ENCODE data around the gene AMHR2. TPM values are rescaled to one million over a fixed set of nuclear protein-coding genes. Genes with fewer than 3 reads are reported as not detected.
A peak's percentile ranks its signal among the peaks of the same experiment; 100 is the strongest.

The AMHR2 gene
- total and polyA plus RNA-seq, 9 of the 15 experiments (the other 6 are each of a cell fraction or from before 2014, with no cell fraction given), result 8.9 to 49.7 (median 19.3) TPM

- no TSS peak for BruUV-seq (replicated peaks)
- POLR2A ChIA-PET, result interaction anchor here (0.6 to 8.8 kb wide), 9 partner anchors 9 to 293 kb away, joined by 3 to 99 read pairs (median 4); no protein-coding TSS in a partner anchor
- FAIRE-seq (no peak), ATAC-seq (no peak), DNase-seq (ENCODE audit: extremely low read depth in 1 of 4, low spot score in 3 of 4) (no peak)
- H4K20me1 ChIP-seq (replicated peaks; ENCODE audit: control insufficient read depth, insufficient read depth, low read length), result peaks cover 37% of the 10 kb centered on the region
- peaks cover 67% of the 10 kb centered on the region for H3K79me2 ChIP-seq (ENCODE audit: control insufficient read depth, insufficient read depth, low read length)
- no peak overlapping the region for H3K27ac ChIP-seq (ENCODE audit: extremely low read depth, low read depth, low read length)
- H3K9me3 ChIP-seq (replicated peaks; ENCODE audit: control insufficient read depth, insufficient read depth, low read depth, low read length), result no peaks in the 10 kb centered on the region
- intact Hi-C loops (cut with micrococcal nuclease), result no loop called here
- H3K9ac ChIP-seq (ENCODE audit: insufficient read depth in 1 of 2, low read depth in 2 of 2, low read length in 2 of 2), result no peak overlapping the region
- in situ Hi-C loops (cut with MboI), result no loop called here
- H3K4me2 ChIP-seq (ENCODE audit: insufficient read depth, low read length), result no peak overlapping the region
- H3K4me3 ChIP-seq, result no peak overlapping the region
- WGBS (ENCODE audit: insufficient coverage, low coverage, missing lambda C conversion rate), result 94% methylated on average over 12 of the region's 13 CpGs
- TF ChIP-seq ELF1 (tag; IDR thresholded peaks at IDR 0.05), result no peak
- TF ChIP-seq NCOA6 (IDR thresholded peaks at IDR 0.05), result no peak
- TF ChIP-seq SUPT5H (IDR thresholded peaks at IDR 0.05), result peak; percentile 53; the same call in 1 of the 2 replicates
- no peak for TF ChIP-seq SMARCE1 (IDR thresholded peaks at IDR 0.05)
- 0 out of 2 replicates have a peak, but pooled peaks have one; percentile 10 for TF ChIP-seq EGR1 (conservative IDR thresholded peaks at IDR 0.05)
- TF ChIP-seq SREBF1 (IDR thresholded peaks at IDR 0.05; ENCODE audit: borderline replicate concordance, low read depth, low read length), result no peak
- 0 out of 2 replicates have a peak, but pooled peaks have one; percentile 45 for TF ChIP-seq THRB (CRISPR knock-in tag; conservative IDR thresholded peaks at IDR 0.05)
- no peak for TF ChIP-seq SMARCA5 (IDR thresholded peaks at IDR 0.05)
- no peak for TF ChIP-seq MAFF (IDR thresholded peaks at IDR 0.05; ENCODE audit: low read length)
- CTCF ChIA-PET (ENCODE audit: low intra/inter-chr PET ratio), result interaction anchor here (0.8 kb wide), 1 partner anchor 123 kb away, joined by 3 read pairs; no protein-coding TSS in a partner anchor
- no peaks in the 10 kb centered on the region for H3K9me1 ChIP-seq (ENCODE audit: control insufficient read depth, insufficient read depth, low read length)
- H2AFZ ChIP-seq (ENCODE audit: low read depth, low read length), result no peak overlapping the region
- H3K4me1 ChIP-seq (replicated peaks in 1 of 2; ENCODE audit: control insufficient read depth in 2 of 2, insufficient read depth in 2 of 2, low read length in 2 of 2), result peaks cover 0 to 5% of the 10 kb centered on the region in 2 experiments; a peak in 3 of 5 replicates
- no peaks in the 10 kb centered on the region for H3K27me3 ChIP-seq (ENCODE audit: control insufficient read depth in 2 of 2, insufficient read depth in 2 of 2, low read length in 2 of 2)
- H3K36me3 ChIP-seq (ENCODE audit: control insufficient read depth, insufficient read depth, low read length), result peaks cover 99% of the 10 kb centered on the region
Measured at GRCh38 chr12:53474819-53475218, 51.2 kb downstream of the AMHR2 start.

Measured in K562 (cell line).